Aorta (tissue), 5 donors: ENCODE results near the gene SH3BP5. TPM values are rescaled to one million over a fixed set of nuclear protein-coding genes. Genes with fewer than 3 reads are reported as not detected.

Source experiments
- ATAC-seq: fragments of 200-7000 bp; cut with Tn5 transposase; one replicate; pipeline ENCODE4 v1.9.1; 2022; ENCODE audit warnings: moderate library complexity; ENCODE audit not compliant: low FRiP score
- DNase-seq, 2 donors: peaks; one replicate each; pipeline ENCODE4 v3.0.0-alpha.2; 2020
- H3K27ac ChIP-seq, 2 donors: one replicate each; pipeline ENCODE4 v1.5.1; 2013; ENCODE audit warnings: low read length in 2 of 2, mild to moderate bottlenecking in 2 of 2, moderate library complexity in 2 of 2, control low read depth in 1 of 2, inconsistent platforms in 1 of 2, low read depth in 1 of 2
- H3K27me3 ChIP-seq, 2 donors: one replicate each; pipeline ENCODE4 v1.6.1; 2013; ENCODE audit warnings: control low read depth in 1 of 2, low read length in 1 of 2, mild to moderate bottlenecking in 1 of 2, moderate library complexity in 1 of 2; ENCODE audit not compliant: insufficient read depth in 2 of 2, control insufficient read depth in 1 of 2
- H3K36me3 ChIP-seq, 2 donors: one replicate each; pipeline ENCODE4 v1.6.1; 2013; ENCODE audit warnings: control low read depth in 1 of 2, low read length in 1 of 2, mild to moderate bottlenecking in 1 of 2; ENCODE audit not compliant: insufficient read depth in 2 of 2, control insufficient read depth in 1 of 2
- H3K4me1 ChIP-seq, 2 donors: one replicate each; pipeline ENCODE4 v1.6.1; 2013; ENCODE audit warnings: low read length in 2 of 2, control low read depth in 1 of 2, mild to moderate bottlenecking in 1 of 2, moderate library complexity in 1 of 2; ENCODE audit not compliant: insufficient read depth in 2 of 2, control insufficient read depth in 1 of 2
- H3K4me3 ChIP-seq, 2 donors: one replicate each; pipeline ENCODE4 v1.5.1; 2013; ENCODE audit warnings: low read length in 2 of 2, control low read depth in 1 of 2, mild to moderate bottlenecking in 1 of 2
- H3K9me3 ChIP-seq: one replicate; pipeline ENCODE4 v1.6.1; 2013; ENCODE audit warnings: mild to moderate bottlenecking, low read length; ENCODE audit not compliant: control insufficient read depth
- WGBS, 2 donors: extraction: QIAGEN DNeasy Blood & Tissue Kit; methylation state at CpG; one replicate each; pipeline ENCODE4 v1.1.7; 2013; 5-methylcytosine and 5-hydroxymethylcytosine counted together
- intact Hi-C, 2 donors: fragments of 100-400 bp; cut with DNase I; formaldehyde crosslinking; loops; one replicate each; pipeline versions ENCODE4 v1.14.2 to v1.15.0; 2022
- polyA plus RNA-seq, 2 donors: library from polyadenylated mRNA; stranded (reverse); fragments of 200-250 nt; gene quantifications; one replicate each; pipeline ENCODE4 v1.2.3, GENCODE V29; 2013
- total RNA-seq, 2 donors: library from RNA; stranded (reverse); fragmentation: NEBNext Ultra II Directional; extraction: Animal tissue kit (Norgen Biotek cat#: 25700); gene quantifications; one replicate each; pipeline ENCODE4 v1.2.1, GENCODE V29; 2021
- donor health status: healthy with polysubstance abuse.
- donor health status: Bipolar disorder and iron deficiency.
- donor health status: DM: no; HTN: no; CAD: no.
- donor health status: DM: no; HTN: no; CAD: no.
- donor health status: DM: yes; HTN: yes; CAD: no.

The SH3BP5 gene
- total and polyA plus RNA-seq, 4 donors = 26.5 to 93.1 (median 71.3) TPM

DNA sequence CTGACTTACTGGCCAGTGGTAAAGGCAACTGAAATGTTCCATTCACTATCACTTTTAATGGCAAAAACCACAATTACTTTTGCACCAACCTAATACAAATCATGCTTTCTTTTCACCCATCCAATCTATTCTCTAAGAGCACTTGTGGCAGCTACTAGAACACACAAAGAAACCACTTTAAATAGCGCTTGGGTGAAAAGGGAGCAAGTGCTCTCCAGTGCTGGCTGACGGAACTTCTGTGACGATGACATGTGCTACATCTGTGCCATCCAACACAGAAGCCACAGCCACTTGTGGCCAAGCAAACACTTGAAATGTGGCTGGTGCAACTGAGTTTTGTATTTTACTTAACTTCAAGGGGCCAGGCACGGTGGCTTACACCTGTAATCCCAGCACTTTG is 18.9 kb downstream of the SH3BP5 start:
- peaks cover 3 to 8% of the 10 kb centered on the region in 2 donors for H3K4me1 ChIP-seq

GRCh38 chr3:15312550-15312949 is 19.8 kb downstream of the SH3BP5 start:
- intact Hi-C loops = no loop called here
- Histone ChIP-seq H3K9me3 (no peaks in the 10 kb centered on the region), H3K4me3 (no peak overlapping the region), H3K36me3 (no peaks in the 10 kb centered on the region), H3K27ac (no peak overlapping the region), H3K4me1 (peaks cover 3 to 4% of the 10 kb centered on the region in 2 donors), H3K27me3 (no peaks in the 10 kb centered on the region)
- DNase-seq (no peak), ATAC-seq (no peak)
- 48 to 49% methylated on average over 2 of the region's 2 CpGs for WGBS, 2 donors

More for the DNA sequence above, 18.9 kb downstream of the SH3BP5 start:
- no peak overlapping the region for H3K4me3 ChIP-seq
- no peaks in the 10 kb centered on the region for H3K36me3 ChIP-seq
- ATAC-seq (no peak), DNase-seq (no peak)
- no peaks in the 10 kb centered on the region for H3K9me3 ChIP-seq
- no peaks in the 10 kb centered on the region for H3K27me3 ChIP-seq
- H3K27ac ChIP-seq = no peak overlapping the region
- 83 to 92% methylated on average over 4 of the region's 4 CpGs for WGBS, 2 donors
- intact Hi-C loops = no loop called here

DNA sequence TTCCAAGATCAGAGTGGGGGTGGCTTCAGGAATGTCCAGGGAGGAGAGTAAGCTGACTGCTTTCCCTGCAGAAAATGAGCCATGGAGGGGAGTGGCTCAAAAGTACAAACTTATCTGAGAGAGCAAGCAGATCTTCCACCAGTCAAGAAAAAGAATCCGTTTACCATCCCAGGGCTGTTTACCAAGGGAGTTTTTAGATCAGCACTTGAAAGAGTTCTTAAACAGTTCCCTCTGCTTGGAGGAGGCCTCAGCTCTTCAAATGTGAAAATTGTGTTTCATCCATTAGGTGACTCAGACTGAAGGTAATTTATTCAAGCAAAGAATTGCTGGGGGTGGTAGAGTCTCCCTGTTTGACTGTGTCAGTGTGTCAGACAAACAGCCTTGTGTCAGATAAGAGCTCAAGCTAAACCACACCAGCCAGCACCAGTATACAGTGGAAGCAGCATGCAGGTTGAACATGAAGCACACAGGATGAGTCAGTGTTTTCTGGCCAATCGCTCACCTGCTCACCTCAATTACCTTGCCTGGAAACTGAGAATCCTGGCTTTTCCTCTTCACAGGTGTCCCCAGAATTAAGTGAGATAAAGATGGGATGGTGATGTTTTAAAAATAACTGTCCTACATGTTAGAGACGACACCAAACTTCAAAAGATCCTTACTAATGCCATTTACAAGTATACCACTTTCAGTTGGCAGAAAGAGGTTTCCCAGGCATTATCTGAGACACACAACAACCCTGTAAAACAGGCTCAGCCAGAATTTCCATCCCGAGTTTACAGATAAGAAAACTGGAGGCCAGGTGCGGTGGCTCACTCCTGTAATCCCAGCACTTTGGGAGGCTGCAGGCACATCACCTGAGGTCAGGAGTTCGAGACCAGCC is 21.7 kb downstream of the SH3BP5 start:
- intact Hi-C loops = no loop called here
- no peak overlapping the region for H3K27ac ChIP-seq
- DNase-seq = peak in 1 of 2 donors; percentile 8
- ATAC-seq = no peak
- WGBS, 2 donors = 75 to 82% methylated on average over 6 of the region's 6 CpGs
- H3K9me3 ChIP-seq = no peaks in the 10 kb centered on the region
- peaks cover 0 to 3% of the 10 kb centered on the region in 2 donors for H3K4me1 ChIP-seq
- no peaks in the 10 kb centered on the region for H3K36me3 ChIP-seq
- no peaks in the 10 kb centered on the region for H3K27me3 ChIP-seq
- H3K4me3 ChIP-seq = no peak overlapping the region

DNA sequence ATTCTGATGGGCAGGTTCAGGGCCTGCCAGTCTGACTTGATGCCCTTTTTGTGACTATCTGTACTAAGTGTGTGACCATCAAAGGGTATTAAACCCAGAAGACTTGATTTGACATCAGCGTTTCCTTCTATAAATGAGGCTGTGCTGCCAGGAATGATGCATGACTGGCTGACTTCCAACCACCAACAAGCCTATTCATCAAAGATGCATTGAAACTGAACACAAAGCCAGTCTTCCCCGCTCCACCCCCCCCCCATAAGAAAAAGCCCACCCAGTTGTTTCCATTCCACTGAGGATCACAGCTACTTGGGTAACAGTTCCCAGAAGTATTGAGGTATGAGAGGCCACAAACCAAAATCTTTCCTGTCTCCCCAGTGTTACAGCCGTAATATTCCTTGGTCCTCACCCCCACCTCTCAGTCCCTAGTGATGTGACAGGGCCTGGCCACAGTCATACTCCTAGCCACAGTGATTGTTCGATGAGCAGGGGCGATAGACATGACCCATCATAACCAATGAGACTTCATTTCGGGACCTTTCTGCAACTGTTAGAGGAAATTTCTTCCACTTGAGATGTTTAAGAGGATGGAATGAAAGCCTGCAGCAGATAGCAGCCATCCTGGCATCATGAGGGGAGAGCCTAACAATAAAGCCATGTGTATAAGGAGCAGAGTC is 22.6 kb downstream of the SH3BP5 start:
- 63 to 71% methylated on average over 6 of the region's 6 CpGs for WGBS, 2 donors
- Histone ChIP-seq H3K36me3 (no peaks in the 10 kb centered on the region), H3K4me3 (no peak overlapping the region), H3K27me3 (no peaks in the 10 kb centered on the region), H3K4me1 (no peaks in the 10 kb centered on the region), H3K27ac (no peak overlapping the region), H3K9me3 (no peaks in the 10 kb centered on the region)
- no peak for DNase-seq
- intact Hi-C loops = no loop called here
- no peak for ATAC-seq

GRCh38 chr3:15307580-15307979 is 24.8 kb downstream of the SH3BP5 start:
- Histone ChIP-seq H3K27ac (no peak overlapping the region), H3K27me3 (no peaks in the 10 kb centered on the region), H3K4me3 (no peak overlapping the region), H3K36me3 (no peaks in the 10 kb centered on the region), H3K4me1 (no peaks in the 10 kb centered on the region), H3K9me3 (no peaks in the 10 kb centered on the region)
- intact Hi-C loops = no loop called here
- DNase-seq (no peak), ATAC-seq (no peak)
- WGBS, 2 donors = 97 to 98% methylated on average over 11 of the region's 11 CpGs

DNA sequence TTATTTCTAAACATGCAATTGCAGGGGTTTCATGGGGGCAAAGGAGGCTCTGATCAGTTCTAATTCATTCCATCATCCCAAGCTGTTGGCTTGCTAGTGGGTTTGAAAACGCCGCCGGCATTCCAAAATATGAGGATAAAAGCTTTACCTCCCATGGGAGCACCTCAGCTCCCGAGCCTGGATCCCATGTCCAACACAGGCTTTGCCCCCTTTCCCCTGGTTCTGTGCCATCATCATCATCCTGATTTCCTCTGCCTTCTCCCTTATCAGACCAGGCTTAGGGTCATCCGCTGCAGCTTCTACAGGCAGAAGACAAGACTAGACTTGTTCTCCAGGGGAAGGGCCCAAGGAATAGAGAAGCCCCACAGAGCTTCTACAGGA is 25.4 kb downstream of the SH3BP5 start:
- intact Hi-C loops = no loop called here
- no peaks in the 10 kb centered on the region for H3K4me1 ChIP-seq
- H3K4me3 ChIP-seq = no peak overlapping the region
- H3K9me3 ChIP-seq = no peaks in the 10 kb centered on the region
- no peaks in the 10 kb centered on the region for H3K36me3 ChIP-seq
- H3K27ac ChIP-seq = no peak overlapping the region
- WGBS, 2 donors = 80 to 93% methylated on average over 5 of the region's 5 CpGs
- no peak for DNase-seq
- H3K27me3 ChIP-seq = no peaks in the 10 kb centered on the region
- no peak for ATAC-seq

- H3K4me1 ChIP-seq = no peaks in the 10 kb centered on the region
- intact Hi-C loops = no loop called here
- 59 to 84% methylated on average over 6 of the region's 6 CpGs for WGBS, 2 donors
- H3K27ac ChIP-seq = no peak overlapping the region
- ATAC-seq (no peak), DNase-seq (no peak)
- no peaks in the 10 kb centered on the region for H3K36me3 ChIP-seq
- H3K9me3 ChIP-seq = no peaks in the 10 kb centered on the region
- no peaks in the 10 kb centered on the region for H3K27me3 ChIP-seq
- no peak overlapping the region for H3K4me3 ChIP-seq
Observed at GRCh38 chr3:15305359-15305844, 27.0 kb downstream of the SH3BP5 start.

- H3K4me3 ChIP-seq = no peak overlapping the region
- no peaks in the 10 kb centered on the region for H3K4me1 ChIP-seq
- no peak for DNase-seq
- H3K27ac ChIP-seq = no peak overlapping the region
- 93 to 94% methylated on average over 13 of the region's 13 CpGs for WGBS, 2 donors
- H3K36me3 ChIP-seq = no peaks in the 10 kb centered on the region
- H3K27me3 ChIP-seq = no peaks in the 10 kb centered on the region
- ATAC-seq = no peak
- no peaks in the 10 kb centered on the region for H3K9me3 ChIP-seq
- intact Hi-C loops = no loop called here
Observed at GRCh38 chr3:15303728-15304127, 28.7 kb downstream of the SH3BP5 start.

DNA sequence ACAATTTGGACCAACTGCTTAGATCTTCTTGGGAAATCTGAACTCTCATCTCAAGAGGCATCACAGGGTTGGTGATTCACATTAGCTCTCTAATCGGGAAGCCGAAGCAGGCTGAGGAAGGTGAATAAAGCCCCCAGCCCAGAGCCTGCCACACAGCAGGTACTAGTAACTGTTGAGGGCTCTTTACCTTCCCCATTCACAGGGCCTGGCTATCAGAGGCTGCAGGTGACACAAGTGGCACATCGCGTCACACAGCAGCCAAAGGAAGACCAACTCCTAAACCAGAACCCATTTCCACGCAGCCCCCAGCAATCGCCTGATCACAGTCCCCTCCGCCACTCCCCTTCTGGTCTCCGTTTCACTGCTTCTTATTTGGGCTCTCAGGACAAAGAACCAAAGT is 29.2 kb downstream of the SH3BP5 start:
- no peak for DNase-seq
- Histone ChIP-seq H3K9me3 (no peaks in the 10 kb centered on the region), H3K4me1 (no peaks in the 10 kb centered on the region), H3K4me3 (no peak overlapping the region), H3K27me3 (no peaks in the 10 kb centered on the region), H3K27ac (no peak overlapping the region), H3K36me3 (no peaks in the 10 kb centered on the region)
- ATAC-seq = no peak
- intact Hi-C loops = no loop called here
- WGBS, 2 donors = 88 to 97% methylated on average over 8 of the region's 8 CpGs
